GM12892 (cell line): Measurements from ENCODE around the gene CPE.

Experiments used
- DNase-seq: peaks from one replicate; pipeline ENCODE4 v3.0.0; 2011; ENCODE audit not compliant: insufficient read length
- FAIRE-seq: peaks from 2 replicates; lab custom pipeline; 2011; peaks lifted over from hg19 to GRCh38; lab: Jason Lieb, UNC
- POLR2A ChIP-seq: IDR thresholded peaks from 2 replicates; pipeline ENCODE4 v1.6.1; 2011; ENCODE audit warnings: low read depth, low read length, control low read depth
- POLR2AphosphoS5 ChIP-seq: IDR thresholded peaks from 2 replicates; pipeline ENCODE4 v1.6.1; 2011; ENCODE audit warnings: low read depth, low read length, control low read depth
- TAF1 ChIP-seq: IDR thresholded peaks from 2 replicates; pipeline ENCODE4 v1.6.1; 2011; ENCODE audit warnings: low read depth, mild to moderate bottlenecking, control low read depth, low read length, borderline replicate concordance

The CPE gene

DNA sequence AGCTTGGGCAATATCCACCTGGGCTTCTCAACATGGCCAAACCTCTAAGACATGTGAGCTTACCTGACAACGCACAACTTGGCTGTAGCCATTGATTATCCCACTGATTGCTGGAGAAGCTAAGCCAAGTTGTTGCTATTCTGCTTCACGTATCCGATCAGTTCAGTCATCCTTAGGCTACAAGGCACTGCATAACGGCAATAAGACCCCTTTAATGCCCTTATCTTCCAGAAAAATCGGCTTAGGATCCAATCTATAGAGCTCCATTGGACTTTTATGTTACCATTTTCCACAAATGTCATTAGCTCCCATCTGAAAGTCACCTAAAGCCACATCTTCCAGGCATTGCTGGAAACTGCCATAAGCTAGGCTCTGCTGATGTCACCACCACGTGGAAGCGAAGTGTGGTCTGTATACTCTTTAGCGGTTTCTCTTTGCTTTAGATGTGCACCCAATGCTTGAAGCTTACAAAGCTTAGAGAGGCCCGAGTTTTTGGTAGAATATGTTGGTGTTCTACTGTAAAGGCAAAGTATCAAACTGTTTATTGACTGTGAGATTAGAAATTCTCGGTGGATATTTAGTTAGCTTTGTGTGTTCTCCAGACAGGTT lies 163.1 kb downstream of the CPE start:
- DNase-seq (no peak), FAIRE-seq (no peak)
- no peak for TF ChIP-seq TAF1
- TF ChIP-seq POLR2AphosphoS5, result no peak
- TF ChIP-seq POLR2A, result no peak

DNA sequence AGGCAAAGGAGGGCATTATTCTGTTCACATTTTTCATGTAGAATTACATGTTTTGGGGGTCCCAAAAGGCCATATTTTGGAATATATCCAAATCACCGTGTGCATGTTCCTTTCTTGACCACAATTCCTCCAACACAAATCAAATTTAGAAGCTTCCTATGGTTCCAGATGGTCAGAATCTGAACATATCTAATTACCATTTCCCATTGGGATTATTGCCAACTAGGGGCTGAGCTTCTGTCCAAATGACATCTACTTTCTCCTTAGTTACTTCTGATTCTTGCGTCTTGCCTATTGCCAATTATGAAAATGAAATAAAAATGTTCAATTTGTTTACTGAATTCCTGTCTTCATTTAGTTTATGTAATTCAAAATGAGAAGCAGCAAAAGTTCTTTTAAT lies 163.7 kb downstream of the CPE start:
- DNase-seq (no peak), FAIRE-seq (no peak)
- TF ChIP-seq TAF1, result no peak
